Measurements from ENCODE around the gene CUEDC1. TPM values are rescaled to one million over a fixed set of nuclear protein-coding genes. Genes with fewer than 3 reads are reported as not detected.

CUEDC1 gene
- total and polyA plus RNA-seq, 2 of the 4 experiments (the other 2 are of a cell fraction) = 4.1 to 21.2 TPM

GRCh38 chr17:57892146-57892819, 62.9 kb downstream of the CUEDC1 start (continued):
- peak; percentile 88 for TF ChIP-seq RAD21 (IDR thresholded peaks at IDR 0.05; ENCODE audit: low read length)
- no peak for TF ChIP-seq RFX5 (IDR thresholded peaks at IDR 0.05; ENCODE audit: low read depth, low read length)

- Histone ChIP-seq H2AFZ (replicated peaks; ENCODE audit: low read length, poor library complexity) (no peak overlapping the region), H3K4me3 (ENCODE audit: insufficient read depth, low read depth, low read length) (no peak overlapping the region), H2AK9ac (replicated peaks; ENCODE audit: low read depth, low read length, poor library complexity) (peak overlapping the region; percentile 70), H4K91ac (ENCODE audit: insufficient read depth, low read depth, low read length) (peak overlapping the region; percentile 99), H3K4me1 (ENCODE audit: control insufficient read depth, insufficient read depth, low read length) (peaks cover 45% of the 10 kb centered on the region), H3K56ac (ENCODE audit: extremely low read depth, insufficient read depth, low read length) (0 out of 2 replicates have a peak overlapping the region, but pooled peaks have one; percentile 6), H4K8ac (ENCODE audit: low read depth in 2 of 2, low read length in 2 of 2) (peak overlapping the region; percentile 31 to 90; a peak in 3 of 4 replicates), H4K20me1 (ENCODE audit: insufficient read depth, low read length) (peaks cover 6% of the 10 kb centered on the region; the same call in 1 of the 2 replicates), H3K4ac (ENCODE audit: low read depth, low read length) (peak overlapping the region; percentile 96), H3K9ac (ENCODE audit: low read depth, low read length) (no peak overlapping the region), H3K27ac (ENCODE audit: insufficient read depth, low read length) (peak overlapping the region; percentile 67), H3K79me1 (ENCODE audit: low read depth in 1 of 2, low read length in 2 of 2) (peaks cover 53 to 85% of the 10 kb centered on the region in 2 experiments), H3K23ac (ENCODE audit: low read depth, low read length) (0 out of 2 replicates have a peak overlapping the region, but pooled peaks have one; percentile 80), H3K18ac (ENCODE audit: low read depth, low read length) (peak overlapping the region; percentile 39), H3K14ac (replicated peaks; ENCODE audit: low read depth, low read length) (peak overlapping the region; percentile 88), H3K9me1 (ENCODE audit: insufficient read depth, low read length) (peaks cover 41% of the 10 kb centered on the region), H4K5ac (ENCODE audit: low read depth, low read length) (peak overlapping the region; percentile 20), H3K4me2 (ENCODE audit: low read depth, low read length) (no peak overlapping the region), H2BK120ac (ENCODE audit: low read depth, low read length) (peak overlapping the region; percentile 98), H2BK20ac (ENCODE audit: low read depth, low read length) (peak overlapping the region; percentile 91), H3K36me3 (ENCODE audit: control insufficient read depth, insufficient read depth, low read length) (no peaks in the 10 kb centered on the region), H2BK5ac (ENCODE audit: low read depth, low read length, poor library complexity, severe bottlenecking) (peak overlapping the region; percentile 96), H2AK5ac (ENCODE audit: low read depth, low read length) (peak overlapping the region; percentile 100), H3K9me3 (ENCODE audit: control insufficient read depth, insufficient read depth, low read length) (no peaks in the 10 kb centered on the region), H3K27me3 (ENCODE audit: control insufficient read depth, insufficient read depth, low read length) (no peaks in the 10 kb centered on the region), H2BK15ac (ENCODE audit: low read depth, low read length) (peak overlapping the region; percentile 81; the same call in 2 of the 3 replicates)
- in situ Hi-C loops (cut with MboI; ENCODE audit: low sequenced_read_pairs) (no loop called here), intact Hi-C loops (cut with micrococcal nuclease) (no loop called here), dilution Hi-C loops (cut with HindIII; ENCODE audit: low sequenced_read_pairs, unreplicated experiment) (no loop called here)
- CTCF ChIA-PET = interaction anchor here (0.6 kb wide), 2 partner anchors 57 to 1136 kb away, joined by 3 read pairs; no protein-coding TSS in a partner anchor
- no TSS peak for BruUV-seq (replicated peaks)
- ATAC-seq (ENCODE audit: low read depth) = no peak
- 93% methylated on average over 2 of the region's 4 CpGs; no CpG with 5 or more reads in 1 of the 2 experiments for WGBS, 2 experiments (ENCODE audit: extremely low coverage in 2 of 2, insufficient read length in 1 of 2)
- DNase-seq = no peak
- POLR2A ChIA-PET (ENCODE audit: unreplicated experiment) = no interaction called here
- no peak for TF ChIP-seq RFX5 (IDR thresholded peaks at IDR 0.05; ENCODE audit: low read depth, low read length)
- TF ChIP-seq ELK1 (IDR thresholded peaks at IDR 0.05; ENCODE audit: borderline replicate concordance, low read depth, low read length) = no peak
These were observed 64.4 kb downstream of the CUEDC1 start for GRCh38 chr17:57890857-57891232.

Data from IMR-90 (cell line).